Left lung (tissue), 10 donors: ENCODE data around the gene ZFP1. TPM values are rescaled to one million over a fixed set of nuclear protein-coding genes. Genes with fewer than 3 reads are reported as not detected.

Source experiments
- ATAC-seq: fragments of 200-7000 bp; cut with Tn5 transposase; one replicate; pipeline ENCODE4 v1.9.1; 2020; ENCODE audit warnings: moderate library complexity
- DNase-seq, 4 donors: peaks; one replicate each; pipeline ENCODE4 v3.0.0-alpha.2; 2013 to 2020
- H3K27ac ChIP-seq, 2 donors: fragments of 200-600 bp; sonication (generic) in 1 of 2; one replicate each; pipeline versions ENCODE4 v1.5.0 to v1.8.0; 2020 to 2021
- H3K27me3 ChIP-seq, 2 donors: fragments of 200-600 bp; sonication (generic) in 1 of 2; one replicate each; pipeline versions ENCODE4 v1.5.0 to v1.8.0; 2020 to 2021
- H3K36me3 ChIP-seq, 2 donors: fragments of 200-600 bp; sonication (generic) in 1 of 2; one replicate each; pipeline versions ENCODE4 v1.5.0 to v1.8.0; 2020 to 2021
- H3K4me1 ChIP-seq, 2 donors: fragments of 200-600 bp; one replicate each; pipeline ENCODE4 v1.8.0; 2021
- H3K4me3 ChIP-seq, 2 donors: fragments of 200-600 bp; sonication (generic) in 1 of 2; one replicate each; pipeline versions ENCODE4 v1.5.0 to v1.8.0; 2020 to 2021; ENCODE audit warnings: mild to moderate bottlenecking in 1 of 2
- H3K9me3 ChIP-seq, 2 donors: fragments of 200-600 bp; sonication (generic) in 1 of 2; one replicate each; pipeline versions ENCODE4 v1.5.0 to v1.8.0; 2020 to 2021
- intact Hi-C, 2 donors: fragments of 100-400 bp; cut with DNase I; formaldehyde crosslinking; loops; one replicate each; pipeline versions ENCODE4 v1.11.2 to v1.14.2; 2022
- polyA plus RNA-seq, 6 donors: library from polyadenylated mRNA; unstranded; fragments of 120-200 nt; gene quantifications; one replicate each; pipeline ENCODE4 v1.2.1, GENCODE V29; 2013; ENCODE audit not compliant: insufficient read length in 6 of 6
- total RNA-seq, 2 donors: library from RNA; stranded (reverse); fragmentation: NEBNext Ultra II Directional; extraction: Animal tissue kit (Norgen Biotek cat#: 25700); gene quantifications; one replicate each; pipeline ENCODE4 v1.2.1, GENCODE V29; 2021
- TF ChIP-seq, protein P1 (sequence below), 2 donors: fragments of 200-600 bp; sonication (generic) in 1 of 2; IDR thresholded peaks; one replicate each; pipeline versions ENCODE4 v1.5.0 to v1.8.0; 2021; ENCODE audit warnings: antibody characterized with exemption in 2 of 2
- donor health status: DM: no; HTN: yes; CAD: no.
- donor health status: DM: no; HTN: no; CAD: no.

ZFP1 gene
- total and polyA plus RNA-seq, 8 donors: 8.4 to 25.5 (median 22.4) TPM

DNA sequence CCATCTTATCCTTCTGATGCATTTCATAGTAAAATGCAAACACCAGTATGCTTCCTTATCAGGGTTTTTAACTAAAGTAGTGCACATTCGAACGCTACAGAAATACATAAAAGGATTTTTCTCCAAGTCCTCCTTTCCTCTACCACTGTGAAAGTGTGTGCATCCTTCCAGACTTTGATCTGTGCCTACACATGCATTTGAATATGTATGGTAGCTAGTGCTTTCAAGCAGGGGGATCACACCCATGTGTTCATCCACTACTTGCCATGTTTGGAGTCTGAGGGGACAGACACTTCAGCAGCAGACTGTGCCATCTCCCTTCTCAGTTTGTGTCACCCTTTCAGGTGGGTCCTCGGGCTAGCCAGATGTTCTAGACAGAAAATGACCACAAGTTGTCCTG is 46.7 kb upstream of the ZFP1 start:
- no peak overlapping the region for H3K4me3 ChIP-seq
- no peaks in the 10 kb centered on the region for H3K27me3 ChIP-seq
- intact Hi-C loops: loop anchor here in 1 of 2 donors (10.0 kb wide), 1 partner anchor 97 kb away; no protein-coding TSS in a partner anchor
- ATAC-seq: no peak
- H3K36me3 ChIP-seq: no peaks in the 10 kb centered on the region
- no peaks in the 10 kb centered on the region for H3K9me3 ChIP-seq
- peaks cover 18 to 63% of the 10 kb centered on the region in 2 donors for H3K4me1 ChIP-seq
- TF ChIP-seq, protein P1, sequence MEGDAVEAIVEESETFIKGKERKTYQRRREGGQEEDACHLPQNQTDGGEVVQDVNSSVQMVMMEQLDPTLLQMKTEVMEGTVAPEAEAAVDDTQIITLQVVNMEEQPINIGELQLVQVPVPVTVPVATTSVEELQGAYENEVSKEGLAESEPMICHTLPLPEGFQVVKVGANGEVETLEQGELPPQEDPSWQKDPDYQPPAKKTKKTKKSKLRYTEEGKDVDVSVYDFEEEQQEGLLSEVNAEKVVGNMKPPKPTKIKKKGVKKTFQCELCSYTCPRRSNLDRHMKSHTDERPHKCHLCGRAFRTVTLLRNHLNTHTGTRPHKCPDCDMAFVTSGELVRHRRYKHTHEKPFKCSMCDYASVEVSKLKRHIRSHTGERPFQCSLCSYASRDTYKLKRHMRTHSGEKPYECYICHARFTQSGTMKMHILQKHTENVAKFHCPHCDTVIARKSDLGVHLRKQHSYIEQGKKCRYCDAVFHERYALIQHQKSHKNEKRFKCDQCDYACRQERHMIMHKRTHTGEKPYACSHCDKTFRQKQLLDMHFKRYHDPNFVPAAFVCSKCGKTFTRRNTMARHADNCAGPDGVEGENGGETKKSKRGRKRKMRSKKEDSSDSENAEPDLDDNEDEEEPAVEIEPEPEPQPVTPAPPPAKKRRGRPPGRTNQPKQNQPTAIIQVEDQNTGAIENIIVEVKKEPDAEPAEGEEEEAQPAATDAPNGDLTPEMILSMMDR (IDR thresholded peaks at IDR 0.05): no peak
- DNase-seq: no peak
- no peak overlapping the region for H3K27ac ChIP-seq

DNA sequence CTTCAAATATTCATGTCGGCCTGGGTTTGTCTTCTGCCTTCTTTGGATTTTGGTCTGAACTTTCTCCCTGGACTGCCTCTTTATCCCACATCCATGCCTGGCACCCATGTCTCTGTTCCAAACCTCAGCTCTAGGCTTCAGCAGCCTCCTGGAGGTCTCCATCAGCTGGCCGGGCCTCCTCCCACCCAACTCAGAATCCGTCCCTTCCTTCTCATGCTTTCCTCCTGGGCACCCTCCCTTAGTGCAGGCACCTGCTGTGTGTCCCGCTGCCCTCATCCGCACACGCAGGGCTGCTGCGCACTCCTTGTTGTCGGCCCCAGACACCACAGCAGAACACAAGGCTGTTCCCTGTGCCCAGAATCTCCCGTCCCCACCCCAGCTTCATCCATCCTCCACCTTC is 45.7 kb upstream of the ZFP1 start:
- no peak overlapping the region for H3K27ac ChIP-seq
- no peaks in the 10 kb centered on the region for H3K27me3 ChIP-seq
- H3K4me1 ChIP-seq: peaks cover 13 to 63% of the 10 kb centered on the region in 2 donors
- intact Hi-C loops: loop anchor here in 1 of 2 donors (10.0 kb wide), 1 partner anchor 98 kb away; no protein-coding TSS in a partner anchor
- ATAC-seq: no peak
- H3K36me3 ChIP-seq: no peaks in the 10 kb centered on the region
- TF ChIP-seq, protein P1 (IDR thresholded peaks at IDR 0.05): no peak
- no peak overlapping the region for H3K4me3 ChIP-seq
- DNase-seq: no peak
- no peaks in the 10 kb centered on the region for H3K9me3 ChIP-seq

DNA sequence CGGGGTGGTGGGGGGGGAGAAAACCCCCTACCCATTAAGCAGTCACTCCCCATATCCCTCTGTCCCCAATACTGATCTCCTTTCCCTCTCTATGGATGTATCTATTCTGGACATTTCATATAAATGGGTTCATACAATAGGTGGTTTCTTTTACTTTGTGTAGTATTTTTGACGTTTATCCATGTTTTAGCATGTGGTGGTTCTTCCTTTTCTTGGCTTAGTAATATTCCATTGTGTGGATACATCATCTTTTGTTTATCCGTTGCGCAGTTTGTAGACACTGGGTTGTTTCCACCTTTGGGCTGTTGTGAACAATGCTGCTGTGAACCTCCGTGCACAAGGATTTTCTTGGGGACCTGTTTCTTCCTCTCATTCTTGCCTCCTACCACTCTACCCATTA is 44.3 kb upstream of the ZFP1 start:
- Histone ChIP-seq H3K4me3 (no peak overlapping the region), H3K9me3 (no peaks in the 10 kb centered on the region), H3K36me3 (no peaks in the 10 kb centered on the region), H3K27ac (no peak overlapping the region), H3K4me1 (peaks cover 13 to 63% of the 10 kb centered on the region in 2 donors), H3K27me3 (no peaks in the 10 kb centered on the region)
- intact Hi-C loops: loop anchor here in 1 of 2 donors (10.0 kb wide), 1 partner anchor 99 kb away; no protein-coding TSS in a partner anchor
- TF ChIP-seq, protein P1 (IDR thresholded peaks at IDR 0.05): no peak
- DNase-seq (no peak), ATAC-seq (no peak)

GRCh38 chr16:75104836-75105235 is 43.5 kb upstream of the ZFP1 start:
- Histone ChIP-seq H3K4me1 (peaks cover 21 to 63% of the 10 kb centered on the region in 2 donors), H3K36me3 (no peaks in the 10 kb centered on the region), H3K27ac (peak overlapping the region; percentile 69 to 84), H3K27me3 (no peaks in the 10 kb centered on the region), H3K4me3 (no peak overlapping the region), H3K9me3 (no peaks in the 10 kb centered on the region)
- DNase-seq: no peak
- ATAC-seq: no peak
- intact Hi-C loops: loop anchor here in 1 of 2 donors (10.0 kb wide), 1 partner anchor 100 kb away; no protein-coding TSS in a partner anchor
- TF ChIP-seq, protein P1 (IDR thresholded peaks at IDR 0.05): no peak

- Histone ChIP-seq H3K4me3 (no peak overlapping the region), H3K36me3 (no peaks in the 10 kb centered on the region), H3K9me3 (no peaks in the 10 kb centered on the region), H3K27ac (peak overlapping the region; percentile 69 to 84), H3K4me1 (peaks cover 28 to 63% of the 10 kb centered on the region in 2 donors), H3K27me3 (no peaks in the 10 kb centered on the region)
- TF ChIP-seq, protein P1 (IDR thresholded peaks at IDR 0.05): no peak
- ATAC-seq: peak; percentile 31
- DNase-seq: peak in 3 of 4 donors; percentile 57 to 75 (median 74)
- intact Hi-C loops: loop anchor here in 1 of 2 donors (10.0 kb wide), 1 partner anchor 101 kb away; no protein-coding TSS in a partner anchor
Measured at GRCh38 chr16:75105306-75106061, 42.8 kb upstream of the ZFP1 start.
